HG03159 (cell line): ENCODE results near the gene VTI1A.

Experiments used
- ATAC-seq: cut with Tn5 transposase; IDR thresholded peaks from one replicate; pipeline ENCODE4 v1.9.1; 2021; ENCODE audit warnings: mild to moderate bottlenecking, moderate library complexity; ENCODE audit not compliant: unreplicated experiment

The VTI1A gene

DNA sequence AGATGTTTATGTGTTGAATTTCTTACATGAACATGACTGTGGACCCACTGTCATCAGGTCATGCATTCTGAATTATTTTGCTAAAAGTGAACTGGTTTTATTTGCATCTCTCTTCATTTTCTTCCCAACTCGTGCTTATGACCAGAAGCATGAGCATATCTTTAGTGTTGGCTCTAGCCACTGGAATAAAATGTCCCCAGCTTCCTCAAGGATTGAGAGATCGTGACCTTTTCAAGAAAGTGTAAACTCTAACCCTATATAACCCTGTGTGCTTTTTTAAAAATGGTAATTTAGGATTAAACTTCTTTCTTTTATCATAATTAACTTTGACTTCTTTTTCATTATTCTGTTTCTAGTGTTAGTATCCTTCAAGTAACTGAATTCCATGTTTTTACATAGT, 55.5 kb downstream of the VTI1A start:
- no peak for ATAC-seq

DNA sequence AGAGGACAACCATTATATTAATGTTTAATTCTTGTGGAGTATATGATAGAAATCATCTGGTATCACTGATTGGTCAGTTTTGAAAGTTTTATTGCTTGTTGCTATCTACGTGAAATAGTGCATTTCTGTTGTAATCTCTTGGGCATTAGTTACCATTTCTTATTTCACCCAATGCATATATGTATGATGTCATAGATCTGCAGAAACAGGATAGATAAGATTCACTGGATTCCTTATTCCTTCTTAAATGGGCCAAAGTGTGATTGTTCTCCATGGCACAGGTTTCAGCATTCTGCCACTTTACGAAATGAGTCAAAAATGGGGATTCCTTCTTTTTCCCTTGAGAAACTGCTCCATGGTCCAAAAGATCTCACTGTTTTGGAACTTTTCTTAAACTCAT, 56.6 kb downstream of the VTI1A start:
- no peak for ATAC-seq

DNA sequence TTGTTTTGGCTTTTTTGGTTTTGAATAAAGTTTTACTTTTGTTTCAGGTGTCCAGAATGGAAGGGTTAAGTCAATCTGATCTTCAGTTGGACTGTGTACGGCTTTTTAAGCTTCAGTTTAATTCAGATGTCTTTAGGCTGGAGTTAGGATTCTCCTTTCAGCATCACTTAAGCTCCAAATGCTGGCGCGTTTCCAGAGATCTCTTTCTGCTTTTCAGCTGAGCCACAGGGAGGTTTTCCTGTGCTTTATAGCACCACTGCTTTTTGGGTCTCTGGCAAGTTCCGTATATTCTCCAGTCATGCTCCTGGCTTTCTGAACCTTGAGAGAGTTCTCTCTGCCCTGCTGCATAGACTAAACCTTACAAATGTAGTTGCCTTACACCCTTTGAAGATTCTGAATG, 60.0 kb downstream of the VTI1A start:
- no peak for ATAC-seq

DNA sequence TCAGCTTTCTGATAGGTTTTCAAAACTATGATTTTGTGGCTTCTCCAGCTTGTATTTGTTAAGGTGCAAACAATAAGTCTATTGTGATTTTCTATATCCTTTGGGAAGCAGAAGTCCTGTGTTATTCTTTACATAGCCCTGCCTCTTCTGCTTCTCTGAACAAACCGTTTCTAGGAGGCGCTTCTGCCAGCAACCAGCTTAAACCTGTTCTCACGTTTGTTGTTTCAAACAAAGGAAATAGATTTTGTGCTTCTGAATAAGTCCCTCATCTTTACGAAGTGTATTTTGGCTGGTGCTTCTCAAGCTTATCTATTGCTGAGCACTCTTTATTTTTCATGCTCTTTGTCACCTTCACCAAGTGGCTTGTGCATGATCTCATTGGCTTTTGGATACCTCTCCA, 61.0 kb downstream of the VTI1A start:
- ATAC-seq = no peak

DNA sequence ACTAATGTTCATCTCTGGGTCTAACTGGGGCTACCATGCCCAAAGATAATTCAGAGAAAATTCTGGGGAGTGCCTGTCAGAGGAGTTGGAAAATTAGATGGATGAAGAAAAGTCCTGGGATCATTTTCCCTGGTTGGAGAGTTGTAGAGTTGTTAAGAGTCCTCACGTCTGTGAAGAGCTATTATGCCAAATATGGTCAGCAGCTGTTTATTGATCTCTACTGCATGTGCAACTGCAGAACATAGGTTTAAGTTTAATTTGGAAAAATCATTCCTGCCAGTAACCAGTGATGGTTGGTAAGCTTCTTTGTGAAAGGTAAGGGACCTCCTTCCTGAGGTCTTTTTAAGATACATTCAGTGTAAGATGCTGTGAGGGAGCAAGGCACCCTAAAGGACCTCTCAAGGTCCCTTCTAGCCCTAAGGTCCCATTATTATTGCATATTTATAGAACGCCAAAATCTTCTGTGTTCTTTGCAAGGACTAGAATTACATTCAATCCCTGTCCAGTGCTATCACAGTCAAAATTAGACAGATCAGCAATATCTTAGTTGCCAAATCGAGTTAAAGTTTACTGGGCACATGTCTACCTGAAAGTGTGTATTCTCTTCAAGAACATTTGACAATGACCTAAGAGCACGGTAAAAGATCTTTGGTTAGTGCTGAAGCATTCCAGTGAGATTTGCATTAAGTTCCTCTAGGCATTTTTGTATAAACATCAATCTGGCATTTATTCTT, 62.7 kb downstream of the VTI1A start:
- ATAC-seq = no peak

DNA sequence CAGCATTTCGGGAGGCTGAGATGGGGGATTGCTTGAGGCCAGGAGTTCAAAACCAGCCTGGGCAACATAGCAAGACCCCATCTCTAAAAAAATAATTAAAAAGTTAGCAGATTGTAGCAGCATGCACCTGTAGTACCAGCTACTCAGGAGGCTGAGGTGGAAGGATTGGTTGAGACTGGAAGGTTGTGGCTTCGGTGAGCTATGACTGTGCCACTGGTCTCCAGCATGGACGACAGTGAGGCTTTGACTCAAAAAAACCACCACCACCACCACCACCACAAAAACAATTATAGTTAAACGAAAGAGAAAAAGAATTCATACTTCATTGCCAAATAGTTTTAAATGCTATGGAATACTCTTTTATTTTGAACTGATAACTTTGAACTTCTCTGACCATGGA, 63.4 kb downstream of the VTI1A start:
- ATAC-seq = no peak

DNA sequence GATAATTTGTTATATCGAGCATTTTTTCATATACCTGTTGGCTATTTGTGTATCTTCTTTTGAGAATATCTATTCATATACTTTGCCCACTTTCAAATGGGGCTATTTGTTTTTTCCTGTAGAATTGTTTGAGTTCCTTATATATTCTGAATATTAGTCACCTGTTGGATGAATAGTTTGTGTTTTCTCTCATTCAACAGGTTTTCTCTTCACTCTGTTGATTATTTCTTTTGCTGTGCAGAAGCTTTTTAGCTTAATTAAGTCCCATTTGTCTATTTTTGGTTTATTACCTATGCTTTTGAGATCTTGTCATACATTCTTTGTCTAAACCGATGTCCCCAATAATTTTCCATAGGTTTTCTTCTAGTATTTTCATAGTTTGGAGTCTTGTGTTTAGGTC, 65.3 kb downstream of the VTI1A start:
- no peak for ATAC-seq

DNA sequence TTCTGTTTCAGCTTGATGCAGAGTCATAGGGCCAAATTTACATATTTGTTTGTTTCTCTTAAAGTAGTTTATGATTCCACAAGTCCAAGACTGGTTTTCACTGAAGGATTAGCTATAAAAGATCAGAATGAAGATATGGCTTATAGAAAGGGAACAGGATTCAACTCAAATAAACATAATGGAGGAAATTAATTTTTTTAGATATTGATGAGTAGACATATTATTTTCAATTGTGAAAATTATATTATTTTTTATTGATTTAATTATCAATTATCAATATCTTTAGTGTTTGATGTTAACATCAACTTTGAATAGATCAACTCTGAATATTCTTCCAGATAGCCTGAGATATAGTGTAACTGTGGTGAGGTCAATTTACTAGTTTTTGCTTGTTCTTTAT, 68.1 kb downstream of the VTI1A start:
- ATAC-seq = no peak

DNA sequence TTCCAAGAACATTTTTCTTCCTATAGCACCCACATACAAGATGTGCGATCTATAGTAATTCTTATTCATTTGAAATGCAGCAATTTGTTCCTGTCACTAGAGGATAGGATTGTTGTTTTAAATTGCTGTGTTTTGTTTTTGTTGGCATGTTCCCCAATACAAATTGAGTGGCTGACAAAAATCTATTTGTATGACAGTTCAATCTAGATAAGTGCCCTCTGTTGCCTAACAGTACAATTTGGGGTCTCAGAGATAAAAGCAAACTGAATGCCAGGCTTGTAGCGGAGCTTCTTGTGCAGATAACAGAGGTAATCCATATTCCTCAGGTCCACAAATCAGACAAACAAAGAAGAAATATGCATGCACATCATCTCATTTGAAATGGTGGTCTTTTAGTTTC, 68.8 kb downstream of the VTI1A start:
- no peak for ATAC-seq

DNA sequence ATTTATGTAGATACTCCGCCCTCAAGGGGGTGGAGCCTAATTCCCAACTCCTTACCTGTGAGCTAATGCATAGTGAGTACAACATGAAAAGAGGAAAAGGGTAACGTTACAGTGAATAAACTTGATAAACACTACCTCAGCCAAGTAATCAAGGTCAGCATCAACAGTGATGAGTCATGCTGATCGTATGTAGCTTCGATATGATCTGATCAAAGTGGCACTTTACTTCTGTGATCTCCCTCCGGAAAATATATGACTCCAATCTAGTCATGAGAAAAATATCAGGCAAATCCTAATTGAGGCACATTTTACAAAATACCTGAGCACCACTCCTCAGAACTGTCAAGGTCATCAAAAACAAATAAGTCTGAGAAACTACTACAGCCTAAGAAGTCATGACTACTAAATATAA, 70.4 kb downstream of the VTI1A start:
- no peak for ATAC-seq

DNA sequence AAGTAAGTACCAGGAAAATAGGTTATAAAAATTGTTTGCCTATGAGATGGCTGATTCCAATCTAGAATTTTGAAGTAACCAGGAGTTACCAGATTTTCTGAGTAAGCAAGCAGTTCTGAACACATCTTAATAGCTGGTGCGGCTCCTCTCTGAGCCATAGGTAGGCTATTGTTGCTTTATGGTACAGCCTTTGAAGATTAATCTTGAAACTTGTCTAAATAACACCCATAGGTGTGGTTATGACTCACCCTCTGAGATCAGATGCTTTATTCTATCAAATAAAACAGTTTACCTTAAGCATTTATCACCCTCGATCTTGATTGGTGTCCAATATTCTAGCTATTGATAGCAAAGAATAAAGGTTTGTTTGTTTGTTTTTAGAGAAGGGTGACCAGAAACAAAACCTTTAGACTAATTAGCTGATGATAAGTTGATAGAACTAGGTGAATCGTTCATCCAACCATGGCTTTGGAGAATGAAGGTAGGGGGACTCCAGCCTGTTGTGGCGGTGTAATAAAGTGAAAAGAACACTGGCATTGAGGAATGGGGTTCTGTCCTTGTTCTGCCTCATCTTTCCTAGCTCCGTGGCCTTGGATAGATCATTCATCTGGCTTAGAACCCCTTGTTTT, 72.2 kb downstream of the VTI1A start:
- ATAC-seq = peak; percentile 86

DNA sequence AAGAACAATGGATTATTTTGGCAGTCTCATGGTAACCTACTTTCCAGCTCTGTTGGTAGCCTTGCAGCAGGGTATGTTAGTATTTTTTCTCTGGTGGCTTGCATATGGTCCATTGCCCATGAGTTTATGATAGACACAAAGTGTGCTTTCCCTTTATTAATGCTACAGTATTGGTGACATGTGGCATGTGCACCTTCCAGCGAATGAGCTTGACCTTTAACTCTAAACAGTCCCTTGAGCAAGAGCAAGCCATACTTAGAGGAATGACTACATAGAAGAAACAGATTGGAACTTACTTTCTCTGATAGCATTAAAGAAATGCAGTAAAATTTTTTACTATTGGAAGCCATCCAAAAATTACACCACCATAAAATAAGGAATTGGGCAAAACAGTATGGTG, 73.9 kb downstream of the VTI1A start:
- no peak for ATAC-seq

DNA sequence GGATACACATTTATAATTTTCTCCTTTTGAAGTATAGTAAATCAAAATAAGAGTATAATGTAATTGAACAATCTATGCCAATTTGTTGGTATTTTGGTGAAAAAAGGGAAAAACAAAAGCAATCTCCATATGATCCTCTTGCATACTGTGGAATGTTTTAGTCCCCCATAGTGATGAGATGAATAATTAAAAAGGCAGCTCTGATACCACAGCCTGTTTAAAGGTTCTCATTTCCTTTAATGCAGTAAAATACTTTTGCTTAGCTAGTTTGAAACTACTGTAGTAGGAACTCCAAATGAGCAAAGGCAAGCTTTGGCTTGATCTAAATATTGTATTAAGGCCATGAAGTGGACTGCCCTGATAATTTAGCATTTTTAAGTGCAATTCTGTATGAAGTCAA, 77.6 kb downstream of the VTI1A start:
- ATAC-seq = no peak

DNA sequence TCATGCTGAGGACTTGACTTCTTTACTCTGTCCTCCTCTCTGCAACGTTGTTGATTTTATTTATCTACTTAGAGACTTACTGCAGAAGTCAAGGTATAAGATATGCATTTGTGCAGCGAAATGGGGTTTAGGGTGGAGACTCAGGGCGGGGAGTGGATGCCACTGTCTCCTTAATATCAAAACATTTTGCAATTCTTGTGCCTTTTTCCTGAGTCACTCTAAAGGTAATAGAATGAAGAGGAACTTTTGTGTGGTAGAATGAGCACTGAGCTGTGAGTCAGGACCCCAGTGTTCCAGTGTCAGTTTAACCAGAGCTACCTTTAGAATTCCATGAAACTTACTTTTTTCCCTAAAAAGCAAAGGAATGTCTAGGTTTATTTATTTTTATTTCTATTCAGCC, 78.2 kb downstream of the VTI1A start:
- no peak for ATAC-seq

DNA sequence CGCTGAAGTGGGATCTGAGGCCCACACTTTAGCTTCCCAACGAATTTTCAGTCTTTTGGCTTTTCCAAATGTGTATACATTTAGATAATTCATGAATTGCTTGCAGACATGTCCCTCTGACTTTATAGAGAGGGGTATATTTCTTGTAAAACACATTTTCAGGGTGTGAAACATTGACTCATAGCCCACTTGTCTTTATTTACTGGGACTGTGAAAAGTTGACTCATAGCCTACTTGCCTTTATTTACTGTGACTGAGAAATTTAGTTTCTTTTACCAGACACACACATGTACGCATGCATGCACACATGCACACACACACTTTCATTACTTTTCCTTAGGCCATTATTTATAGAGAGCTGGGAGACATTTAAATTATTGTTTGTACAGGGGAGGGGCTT, 79.1 kb downstream of the VTI1A start:
- peak; percentile 82 for ATAC-seq

DNA sequence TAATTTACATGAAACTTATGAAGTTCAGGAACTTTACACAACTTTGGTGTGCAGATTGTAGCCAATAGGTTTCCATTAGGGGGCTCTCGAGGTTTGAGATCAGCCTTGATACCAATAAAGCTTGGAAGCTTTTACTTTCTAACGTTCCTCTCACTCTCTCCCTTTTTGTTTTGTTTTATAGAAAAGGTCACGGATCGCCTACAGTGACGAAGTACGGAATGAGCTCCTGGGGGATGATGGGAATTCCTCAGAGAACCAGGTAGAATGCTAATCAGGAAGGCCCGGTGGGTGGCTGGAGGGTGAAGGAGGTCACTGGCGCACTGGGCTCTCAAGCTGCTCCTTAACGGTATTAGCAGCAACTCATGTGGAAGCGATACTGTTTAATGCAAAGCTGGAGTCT, 79.9 kb downstream of the VTI1A start:
- no peak for ATAC-seq

DNA sequence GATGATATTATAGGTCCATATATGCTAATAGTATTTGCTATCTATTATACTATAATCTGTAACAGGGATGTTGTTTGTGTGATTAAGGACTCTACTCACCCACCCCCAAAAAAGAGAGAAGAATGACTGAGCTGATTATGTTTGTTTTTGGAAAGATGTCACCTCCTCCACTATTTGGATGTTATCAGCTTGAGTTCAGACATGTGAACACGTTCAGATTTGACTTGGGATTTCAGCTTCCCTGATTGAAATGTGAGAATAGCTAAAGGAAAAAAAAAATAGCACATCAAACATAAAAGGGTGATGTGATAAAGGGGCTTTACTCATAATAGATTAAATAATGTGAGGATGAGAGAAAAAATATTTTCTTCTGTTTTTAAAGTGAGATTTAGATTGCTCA, 81.2 kb downstream of the VTI1A start:
- ATAC-seq = no peak

DNA sequence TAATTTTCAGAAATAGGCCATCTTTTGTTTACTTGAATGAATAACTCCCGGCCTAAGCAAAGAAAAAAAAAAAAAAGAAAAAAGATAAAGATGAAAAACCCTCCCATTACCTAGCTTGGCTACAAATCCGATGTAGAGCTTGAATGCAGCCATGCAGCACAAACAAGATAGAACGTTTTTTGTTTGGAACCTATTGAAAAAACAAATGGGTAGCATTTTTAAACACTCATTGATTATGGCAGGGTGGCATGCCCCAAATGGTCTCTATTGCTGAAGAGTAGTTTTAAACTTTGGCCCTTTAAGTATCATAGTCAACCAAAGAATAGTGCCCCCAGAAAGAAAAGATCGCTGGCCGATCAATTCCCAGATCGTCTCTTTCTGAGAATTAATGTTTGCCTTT, 84.4 kb downstream of the VTI1A start:
- ATAC-seq = no peak

DNA sequence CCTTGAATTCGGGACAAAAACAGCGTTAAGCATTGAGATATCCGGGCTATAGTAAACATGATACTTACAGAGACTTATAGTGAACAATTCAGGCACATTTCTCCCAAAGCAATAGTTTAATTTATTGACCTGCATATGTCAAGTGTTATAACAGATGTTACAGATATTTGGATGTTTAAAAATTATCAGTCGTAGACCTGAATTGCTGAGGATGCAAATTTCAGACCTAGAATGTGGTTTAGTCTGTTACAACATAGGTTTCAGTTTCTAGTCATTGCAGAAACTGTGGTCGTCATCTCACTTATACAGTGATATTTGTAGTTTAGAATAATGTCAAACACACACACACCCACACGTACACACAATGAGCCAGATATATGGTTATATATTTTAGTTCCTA, 85.2 kb downstream of the VTI1A start:
- peak; percentile 98 for ATAC-seq

DNA sequence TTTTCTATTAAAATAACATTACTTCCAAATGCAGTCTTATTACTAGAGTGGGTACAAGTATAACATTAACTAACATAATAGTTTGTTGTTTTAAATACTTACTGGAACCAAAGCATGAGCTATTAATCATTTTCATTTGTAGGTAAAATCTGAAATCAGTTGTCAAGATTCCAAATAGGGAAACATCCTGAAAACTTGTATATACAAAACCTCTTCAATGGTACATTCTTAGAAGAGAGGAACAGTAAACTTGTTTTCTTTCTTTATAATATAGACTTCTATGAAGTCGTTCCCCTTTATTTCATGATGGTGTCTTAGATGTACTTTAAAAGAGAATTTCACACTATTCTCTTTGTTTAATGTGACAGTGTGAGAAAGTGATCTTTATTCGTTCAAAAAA, 85.9 kb downstream of the VTI1A start:
- ATAC-seq = no peak

DNA sequence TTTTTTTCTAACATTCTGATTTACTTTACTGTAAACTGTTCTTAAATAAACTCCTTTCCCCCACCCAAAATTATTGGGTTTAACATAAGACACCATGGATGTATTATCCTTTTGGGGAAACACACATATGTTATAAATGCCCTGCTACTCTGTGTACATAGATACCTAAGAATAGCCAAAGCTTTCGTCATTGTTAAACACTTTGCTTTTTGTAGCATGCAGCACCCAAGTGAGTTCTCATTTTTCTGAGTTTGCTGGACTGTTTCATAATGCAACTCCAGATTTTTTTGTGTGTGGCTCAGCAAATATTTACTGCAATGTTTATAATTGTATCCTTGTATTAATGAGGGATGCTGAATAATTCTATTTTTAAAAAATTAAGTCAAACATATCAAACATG, 86.9 kb downstream of the VTI1A start:
- no peak for ATAC-seq

DNA sequence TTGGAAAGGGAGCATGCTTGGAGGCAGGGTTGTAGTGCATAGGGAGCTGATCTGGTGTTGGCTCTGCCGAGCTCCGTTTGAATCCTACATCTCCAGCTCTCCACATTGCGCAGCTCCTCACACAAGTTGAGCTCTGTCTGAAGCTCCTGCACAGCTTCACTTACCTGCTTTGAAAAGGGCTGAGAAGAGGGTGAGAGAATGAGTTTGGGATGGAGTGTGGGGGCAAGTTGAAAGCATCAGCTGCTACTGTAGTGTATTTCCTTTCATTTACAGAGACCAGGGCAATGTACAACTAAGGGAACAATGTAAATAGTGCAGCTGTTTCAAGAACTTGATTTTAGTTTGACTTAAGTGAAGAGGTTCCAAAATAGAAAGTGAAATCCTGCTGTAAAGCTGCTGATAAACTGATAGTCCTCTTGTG, 88.5 kb downstream of the VTI1A start:
- ATAC-seq = peak; percentile 39

DNA sequence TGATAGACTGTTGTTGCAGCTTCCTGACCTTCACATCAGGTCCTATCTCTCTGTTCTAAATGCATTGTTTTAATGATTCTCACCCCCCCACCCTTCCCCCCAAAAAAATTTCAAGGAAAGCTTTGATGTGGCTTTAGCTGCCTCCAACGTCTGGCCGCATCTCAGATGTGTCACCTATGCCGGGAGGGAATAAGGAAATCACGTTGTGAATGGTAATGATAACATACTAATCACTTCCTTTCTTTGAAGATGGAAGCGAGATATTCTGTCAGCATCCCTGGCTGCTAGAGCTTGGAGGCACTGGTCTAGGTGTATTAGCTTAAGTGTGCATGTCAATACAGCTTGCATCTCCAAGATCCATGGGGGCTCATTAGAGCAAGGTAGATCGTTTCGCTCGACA, 89.6 kb downstream of the VTI1A start:
- no peak for ATAC-seq
